SIG-M5 treated with dmso at 0.1 percent for 504 hours (cell line): ENCODE data around the gene PPFIA3.
"Not testable (repeated sequence)": the region's sequence is repeated elsewhere in the genome, so short reads cannot be mapped to it uniquely, and the experiment has no call there.

Source experiments
- DNase-seq: peaks from one replicate; lab custom pipeline; 2025; ENCODE audit not compliant: unreplicated experiment; lab: John Stamatoyannopoulos, UW

The PPFIA3 gene

GRCh38 chr19:49119411-49120324 is at the start of gene PPFIA3:
TSS of gene PPFIA3 (plus strand) at chr19:49119544. CDS start at chr19:49127874, 8,330 bp downstream.
- no peak for DNase-seq

- DNase-seq, result no peak
These were observed 48.9 kb upstream of the PPFIA3 start for GRCh38 chr19:49070416-49070815.

GRCh38 chr19:49071860-49072547 is 47.3 kb upstream of the PPFIA3 start:
- no peak for DNase-seq

- no peak for DNase-seq
These were observed 45.6 kb upstream of the PPFIA3 start for GRCh38 chr19:49073514-49074378.

GRCh38 chr19:49074869-49075268 is 44.5 kb upstream of the PPFIA3 start:
- DNase-seq, result not testable (repeated sequence)

- no peak for DNase-seq
These were observed 39.0 kb upstream of the PPFIA3 start for GRCh38 chr19:49080392-49080791.

GRCh38 chr19:49081273-49081672 is 38.1 kb upstream of the PPFIA3 start:
- no peak for DNase-seq

GRCh38 chr19:49084206-49085019 is 34.9 kb upstream of the PPFIA3 start:
- DNase-seq, result no peak

- DNase-seq, result peak; percentile 98
These were observed 34.1 kb upstream of the PPFIA3 start, which contains the start of gene SNRNP70 for GRCh38 chr19:49085020-49085867. TSS of gene SNRNP70 (plus strand) at chr19:49085451. CDS start at chr19:49086415, 964 bp downstream.

GRCh38 chr19:49085868-49086232 is 33.5 kb upstream of the PPFIA3 start:
- DNase-seq, result no peak

GRCh38 chr19:49086296-49086695 is 33.0 kb upstream of the PPFIA3 start:
- DNase-seq, result no peak

GRCh38 chr19:49091391-49092038 is 27.8 kb upstream of the PPFIA3 start:
- DNase-seq, result no peak

GRCh38 chr19:49092686-49093085 is 26.7 kb upstream of the PPFIA3 start:
- no peak for DNase-seq

GRCh38 chr19:49094505-49095482 is 24.6 kb upstream of the PPFIA3 start:
- DNase-seq, result no peak

GRCh38 chr19:49097453-49098288 is 21.7 kb upstream of the PPFIA3 start:
- DNase-seq, result peak; percentile 82

GRCh38 chr19:49098795-49099194 is 20.5 kb upstream of the PPFIA3 start:
- DNase-seq, result no peak

GRCh38 chr19:49101160-49101559 is 18.2 kb upstream of the PPFIA3 start:
- DNase-seq, result no peak
